Esophagus squamous epithelium (tissue), 5 donors: ENCODE data around the gene RADIL. TPM values are rescaled to one million over a fixed set of nuclear protein-coding genes. Genes with fewer than 3 reads are reported as not detected.

ENCODE experiments used
- DNase-seq: peaks from one replicate; lab custom pipeline; 2025; lab: John Stamatoyannopoulos, UW
- H3K27ac ChIP-seq, 4 donors: fragments of 200-600 bp; sonication (generic); one replicate each; pipeline ENCODE4 v1.5.1; 2016 to 2019; ENCODE audit warnings: mild to moderate bottlenecking in 1 of 4
- H3K27me3 ChIP-seq, 4 donors: fragments of 200-600 bp; sonication (generic); 1 replicate in 3 of 4; 2 replicates in 1 of 4; pipeline versions ENCODE4 v1.5.1 to v1.6.0; 2017 to 2021; ENCODE audit warnings: antibody characterized with exemption in 1 of 4
- H3K36me3 ChIP-seq, 3 donors: fragments of 200-600 bp; sonication (generic); one replicate each; pipeline ENCODE4 v1.5.1; 2016 to 2019
- H3K4me1 ChIP-seq, 3 donors: fragments of 200-600 bp; sonication (generic); one replicate each; pipeline ENCODE4 v1.5.1; 2017 to 2019
- H3K4me3 ChIP-seq, 4 donors: fragments of 200-600 bp; sonication (generic); 1 replicate in 3 of 4; 2 replicates in 1 of 4; pipeline ENCODE4 v1.5.1; 2016 to 2019; ENCODE audit warnings: mild to moderate bottlenecking in 2 of 4, moderate library complexity in 1 of 4
- H3K9me3 ChIP-seq, 3 donors: fragments of 200-600 bp; sonication (generic); one replicate each; pipeline ENCODE4 v1.5.1; 2016 to 2019
- POLR2A ChIP-seq, 4 donors: fragments of 450-650 bp; IDR thresholded peaks; one replicate each; pipeline ENCODE4 v1.6.1; 2017; ENCODE audit warnings: antibody characterized with exemption in 4 of 4, mild to moderate bottlenecking in 4 of 4, moderate library complexity in 3 of 4
- WGBS, 2 donors: methylation state at CpG; one replicate each; pipeline ENCODE4 v1.1.5; 2018; 5-methylcytosine and 5-hydroxymethylcytosine counted together
- intact Hi-C: fragments of 100-400 bp; cut with DNase I; formaldehyde crosslinking; loops from one replicate; pipeline ENCODE4 v1.15.0; 2022
- total RNA-seq, 4 donors: library from RNA; depleted of rRNA; stranded (reverse); fragments of >200 nt; gene quantifications; one replicate each; pipeline ENCODE4 v1.1.0, GENCODE V29; 2016
- TF ChIP-seq, protein P1 (sequence below), 6 experiments: fragments of 450-650 bp in 4 of 6; fragments of 200-600 bp in 2 of 6; sonication (generic) in 2 of 6; IDR thresholded peaks; one replicate each; pipeline ENCODE4 v1.5.1; 2016 to 2019; ENCODE audit warnings: antibody characterized with exemption in 6 of 6, mild to moderate bottlenecking in 4 of 6, moderate library complexity in 4 of 6
- donor health status: DM: yes; HTN: yes; CAD: no.

Gene RADIL
- total RNA-seq, 4 donors from 2014 or later = 0.35 to 3.1 (median 1.8) TPM; not detected in 1

DNA sequence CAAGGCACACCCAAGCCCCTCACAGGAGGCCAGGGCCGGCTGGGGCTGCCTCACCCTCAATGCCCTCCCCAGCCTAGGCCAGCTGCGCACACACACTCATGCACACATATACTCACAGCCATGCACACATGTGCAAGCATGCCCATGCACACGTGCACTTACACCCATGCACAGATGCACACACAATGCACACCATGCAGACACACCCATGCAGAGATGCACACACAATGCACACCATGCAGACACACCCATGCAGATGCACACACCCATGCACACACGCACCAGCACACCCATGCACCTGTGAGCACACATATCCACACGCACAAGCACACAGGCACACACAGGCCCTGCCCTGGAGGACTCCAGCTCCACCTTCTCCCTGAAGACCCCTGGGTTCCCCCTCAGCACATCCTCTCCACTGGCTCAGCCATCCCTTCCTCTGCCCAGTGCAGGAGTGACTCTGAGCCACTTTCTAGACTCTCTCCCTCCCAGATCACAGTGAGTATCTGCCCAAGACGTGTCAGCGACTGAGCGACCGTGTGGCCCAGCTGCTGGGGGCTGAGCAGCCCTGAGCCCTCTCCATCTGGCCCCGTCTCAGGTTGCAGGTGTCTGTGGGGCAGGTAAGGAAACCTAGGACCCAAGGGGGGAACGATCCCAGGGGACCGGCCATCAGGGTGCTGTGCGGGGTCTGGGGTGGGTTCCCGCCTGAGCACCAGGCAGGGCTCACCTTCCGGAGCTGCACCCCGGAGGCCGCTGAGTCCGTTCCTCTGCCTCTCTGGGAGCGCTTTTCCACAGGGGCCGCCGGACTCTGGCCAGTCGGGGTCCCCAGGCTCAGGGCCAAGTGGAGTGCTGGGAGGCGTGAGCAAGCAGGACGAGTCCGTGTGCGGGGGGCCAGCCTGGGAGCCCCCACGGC, 82.3 kb downstream of the RADIL start:
- DNase-seq = no peak
- no peak overlapping the region for H3K27ac ChIP-seq
- H3K9me3 ChIP-seq = no peaks in the 10 kb centered on the region
- H3K4me3 ChIP-seq = no peak overlapping the region
- 75 to 79% methylated on average over 4 to 5 of the region's 27 CpGs for WGBS, 2 donors
- TF ChIP-seq POLR2A (IDR thresholded peaks at IDR 0.05) = no peak
- TF ChIP-seq, protein P1, sequence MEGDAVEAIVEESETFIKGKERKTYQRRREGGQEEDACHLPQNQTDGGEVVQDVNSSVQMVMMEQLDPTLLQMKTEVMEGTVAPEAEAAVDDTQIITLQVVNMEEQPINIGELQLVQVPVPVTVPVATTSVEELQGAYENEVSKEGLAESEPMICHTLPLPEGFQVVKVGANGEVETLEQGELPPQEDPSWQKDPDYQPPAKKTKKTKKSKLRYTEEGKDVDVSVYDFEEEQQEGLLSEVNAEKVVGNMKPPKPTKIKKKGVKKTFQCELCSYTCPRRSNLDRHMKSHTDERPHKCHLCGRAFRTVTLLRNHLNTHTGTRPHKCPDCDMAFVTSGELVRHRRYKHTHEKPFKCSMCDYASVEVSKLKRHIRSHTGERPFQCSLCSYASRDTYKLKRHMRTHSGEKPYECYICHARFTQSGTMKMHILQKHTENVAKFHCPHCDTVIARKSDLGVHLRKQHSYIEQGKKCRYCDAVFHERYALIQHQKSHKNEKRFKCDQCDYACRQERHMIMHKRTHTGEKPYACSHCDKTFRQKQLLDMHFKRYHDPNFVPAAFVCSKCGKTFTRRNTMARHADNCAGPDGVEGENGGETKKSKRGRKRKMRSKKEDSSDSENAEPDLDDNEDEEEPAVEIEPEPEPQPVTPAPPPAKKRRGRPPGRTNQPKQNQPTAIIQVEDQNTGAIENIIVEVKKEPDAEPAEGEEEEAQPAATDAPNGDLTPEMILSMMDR (IDR thresholded peaks at IDR 0.05) = no peak
- H3K27me3 ChIP-seq = peaks cover 0 to 12% (median 0%) of the 10 kb centered on the region in 4 donors
- no peaks in the 10 kb centered on the region for H3K36me3 ChIP-seq
- H3K4me1 ChIP-seq = peaks cover 0 to 13% (median 0%) of the 10 kb centered on the region in 3 donors
- intact Hi-C loops = no loop called here

DNA sequence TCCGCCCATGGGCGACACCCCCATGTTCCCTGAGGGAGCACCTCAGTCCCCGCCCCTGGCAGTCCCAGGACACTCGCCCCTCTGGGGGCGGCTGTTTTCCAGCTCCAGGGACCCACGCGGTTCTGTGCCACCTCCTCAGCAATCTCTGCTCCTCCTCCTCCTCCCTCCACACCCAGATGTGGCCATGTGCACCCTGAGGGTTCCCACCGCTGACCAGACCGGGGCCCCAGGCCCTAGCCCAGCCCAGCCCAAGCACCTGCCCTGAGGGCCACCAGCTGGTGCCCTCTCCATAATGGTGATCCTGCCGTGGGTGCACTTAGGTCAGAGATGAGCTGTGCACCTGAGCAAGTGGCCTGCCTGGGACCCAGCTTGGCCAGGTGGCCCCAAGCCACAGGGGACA, 83.0 kb downstream of the RADIL start:
- Histone ChIP-seq H3K4me1 (peaks cover 0 to 13% (median 0%) of the 10 kb centered on the region in 3 donors), H3K27me3 (peaks cover 0 to 6% (median 0%) of the 10 kb centered on the region in 4 donors), H3K9me3 (no peaks in the 10 kb centered on the region), H3K4me3 (no peak overlapping the region), H3K36me3 (no peaks in the 10 kb centered on the region), H3K27ac (no peak overlapping the region)
- TF ChIP-seq, protein P1 (IDR thresholded peaks at IDR 0.05) = no peak
- TF ChIP-seq POLR2A (IDR thresholded peaks at IDR 0.05) = no peak
- intact Hi-C loops = no loop called here
- WGBS, 2 donors = 81% methylated on average over 4 of the region's 10 CpGs; no CpG with 5 or more reads in 1 of the 2 donors
- DNase-seq = no peak

DNA sequence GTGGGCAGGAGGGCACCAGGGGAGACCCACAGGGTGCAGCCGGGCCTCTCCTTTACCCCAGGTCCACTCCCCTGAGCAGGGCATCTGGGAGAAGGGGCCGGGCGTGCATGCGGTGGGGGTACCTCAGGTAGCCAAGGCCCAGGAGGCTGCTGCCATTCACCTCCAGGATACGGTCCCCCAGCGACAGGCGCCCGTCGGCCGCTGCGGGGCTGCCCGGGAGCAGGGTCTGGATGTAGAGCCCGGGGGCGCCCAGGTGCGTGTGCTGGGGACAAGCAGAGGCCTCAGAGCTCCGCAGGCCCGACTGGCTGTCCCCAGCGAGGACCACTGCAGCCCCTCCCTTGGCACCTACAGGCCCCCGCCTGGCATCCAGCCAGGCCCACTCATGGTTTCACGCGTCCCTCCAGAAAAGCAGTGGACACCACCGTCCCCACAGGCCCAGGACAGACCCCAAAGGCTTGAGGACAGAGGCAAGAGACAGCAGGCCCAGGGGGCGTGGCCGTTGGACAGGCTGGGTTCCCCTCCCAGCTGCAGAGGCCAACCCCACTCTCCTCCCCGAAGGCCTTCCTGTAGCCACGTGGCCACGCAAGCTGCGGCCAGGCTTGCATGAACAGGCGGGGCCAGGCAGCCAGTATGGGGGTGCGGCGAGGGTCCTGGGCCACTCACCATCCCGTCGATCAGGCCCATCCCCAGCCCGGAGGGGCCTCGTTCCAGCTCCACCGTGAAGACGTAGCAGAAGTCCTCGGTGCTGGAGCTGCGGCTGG, 83.8 kb downstream of the RADIL start:
- WGBS, 2 donors = 61 to 66% methylated on average over 4 to 6 of the region's 39 CpGs
- intact Hi-C loops = loop anchor here (10.0 kb wide), 1 partner anchor 285 kb away; no protein-coding TSS in a partner anchor
- no peaks in the 10 kb centered on the region for H3K9me3 ChIP-seq

DNA sequence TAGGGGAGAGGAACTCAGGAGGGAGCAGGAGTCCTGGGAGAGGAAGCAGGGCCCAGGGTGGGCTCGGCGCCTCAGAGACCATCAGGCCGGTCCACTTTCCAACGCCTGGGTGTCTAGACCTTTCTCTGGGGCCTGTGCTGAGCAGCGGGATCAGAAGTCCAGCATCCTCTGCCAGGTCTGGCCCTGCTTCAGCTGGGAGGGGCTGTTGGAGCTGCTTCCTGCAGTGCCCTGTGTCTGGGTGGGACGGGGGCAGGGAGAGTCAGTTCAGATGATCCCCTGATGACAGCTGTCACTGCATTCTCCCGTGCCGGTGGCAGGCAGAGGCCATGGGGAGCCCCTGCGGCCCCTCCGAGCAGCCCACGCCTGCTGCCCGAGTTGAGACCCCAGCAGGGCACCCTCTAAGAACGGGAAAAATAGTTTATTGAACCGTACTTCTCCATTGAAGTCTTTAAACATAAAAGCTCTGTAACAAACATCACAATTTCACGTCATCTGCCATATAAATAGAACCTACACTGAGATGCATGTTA, 84.7 kb downstream of the RADIL start:
- DNase-seq = no peak
- Histone ChIP-seq H3K27ac (no peak overlapping the region), H3K9me3 (no peaks in the 10 kb centered on the region), H3K27me3 (no peaks in the 10 kb centered on the region), H3K36me3 (no peaks in the 10 kb centered on the region), H3K4me1 (peaks cover 0 to 13% (median 0%) of the 10 kb centered on the region in 3 donors), H3K4me3 (no peak overlapping the region)
- intact Hi-C loops = loop anchor here (10.0 kb wide), 1 partner anchor 286 kb away; no protein-coding TSS in a partner anchor
- 60 to 79% methylated on average over 2 to 3 of the region's 15 CpGs for WGBS, 2 donors
- no peak for TF ChIP-seq POLR2A (IDR thresholded peaks at IDR 0.05)
- TF ChIP-seq, protein P1 (IDR thresholded peaks at IDR 0.05) = no peak

More for the DNA sequence above, 83.8 kb downstream of the RADIL start:
- peaks cover 0 to 13% (median 0%) of the 10 kb centered on the region in 3 donors for H3K4me1 ChIP-seq
- DNase-seq = no peak
- H3K36me3 ChIP-seq = no peaks in the 10 kb centered on the region
- no peak for TF ChIP-seq POLR2A (IDR thresholded peaks at IDR 0.05)
- TF ChIP-seq, protein P1 (IDR thresholded peaks at IDR 0.05) = no peak
- H3K4me3 ChIP-seq = no peak overlapping the region
- no peaks in the 10 kb centered on the region for H3K27me3 ChIP-seq
- no peak overlapping the region for H3K27ac ChIP-seq
